SH-SY5Y (cell line): Measurements from ENCODE around the gene KLHL18.

Experiments used
- GATA2 ChIP-seq: IDR thresholded peaks from 2 replicates; pipeline ENCODE4 v1.6.1; 2011; ENCODE audit warnings: mild to moderate bottlenecking, low read depth, low read length
- GATA3 ChIP-seq: IDR thresholded peaks from 2 replicates; pipeline ENCODE4 v1.6.1; 2011; ENCODE audit warnings: low read depth, mild to moderate bottlenecking, low read length, moderate library complexity

DNA sequence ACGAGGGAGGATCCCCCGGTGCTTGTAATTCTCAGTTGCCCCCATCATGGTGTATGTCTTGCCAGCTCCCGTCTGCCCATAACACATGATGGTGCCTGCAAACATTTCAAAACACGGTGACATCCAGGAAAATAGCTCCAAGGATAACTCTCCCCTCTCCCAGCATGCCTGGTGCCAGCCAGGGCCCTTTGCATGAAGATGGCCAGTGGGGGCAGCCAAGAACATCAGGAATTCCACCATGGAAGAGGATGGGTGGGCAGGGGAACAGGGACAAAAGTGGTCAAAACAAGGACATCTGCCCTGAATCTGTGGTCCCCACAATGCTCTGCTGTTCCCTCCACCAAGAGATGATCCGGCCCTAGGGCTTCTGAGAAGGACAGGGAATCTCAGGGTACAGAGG, 9.2 kb upstream of the KLHL18 start:
- TF ChIP-seq GATA2 (no peak), GATA3 (no peak)
